ENCODE results near the gene STAB2. TPM values are rescaled to one million over a fixed set of nuclear protein-coding genes. Genes with fewer than 3 reads are reported as not detected.
"Not testable (repeated sequence)": the region's sequence is repeated elsewhere in the genome, so short reads cannot be mapped to it uniquely, and the experiment has no call there.

Gene STAB2
- total RNA-seq, 1 donor from 2014 or later = 0.77 TPM

DNA sequence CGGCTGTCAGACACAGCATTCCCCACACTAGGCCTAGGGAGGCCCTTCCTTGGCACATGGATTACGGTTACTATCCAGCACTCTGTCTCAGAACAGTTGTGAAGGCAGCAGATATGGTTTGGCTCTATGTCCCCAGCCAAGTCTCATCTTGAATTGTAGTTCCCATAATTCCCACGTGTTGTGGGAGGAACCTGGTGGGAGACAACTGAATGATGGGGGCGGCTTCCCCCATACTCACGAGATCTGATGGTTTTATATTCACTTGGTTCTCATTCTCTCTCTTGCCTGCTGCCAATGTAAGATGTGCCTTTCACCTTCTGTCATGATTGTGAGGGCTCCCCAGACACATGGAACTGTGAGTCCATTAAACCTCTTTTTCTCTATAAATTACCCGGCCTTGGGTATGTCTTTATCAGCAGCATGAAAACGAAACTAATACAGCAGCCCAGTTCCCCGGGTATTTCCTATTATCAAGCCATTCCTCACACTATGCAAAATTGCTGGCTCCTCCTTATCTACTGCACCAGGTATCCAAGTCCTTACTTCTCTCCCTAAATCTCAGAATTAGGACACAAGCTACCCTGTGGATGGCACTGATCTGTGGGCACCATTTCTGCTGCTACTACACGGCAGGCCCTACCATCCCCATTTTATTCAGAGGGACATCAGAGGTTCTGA lies 220.6 kb downstream of the STAB2 start:
- no peak for DNase-seq (ENCODE audit: low read depth in 2 of 2)

DNA sequence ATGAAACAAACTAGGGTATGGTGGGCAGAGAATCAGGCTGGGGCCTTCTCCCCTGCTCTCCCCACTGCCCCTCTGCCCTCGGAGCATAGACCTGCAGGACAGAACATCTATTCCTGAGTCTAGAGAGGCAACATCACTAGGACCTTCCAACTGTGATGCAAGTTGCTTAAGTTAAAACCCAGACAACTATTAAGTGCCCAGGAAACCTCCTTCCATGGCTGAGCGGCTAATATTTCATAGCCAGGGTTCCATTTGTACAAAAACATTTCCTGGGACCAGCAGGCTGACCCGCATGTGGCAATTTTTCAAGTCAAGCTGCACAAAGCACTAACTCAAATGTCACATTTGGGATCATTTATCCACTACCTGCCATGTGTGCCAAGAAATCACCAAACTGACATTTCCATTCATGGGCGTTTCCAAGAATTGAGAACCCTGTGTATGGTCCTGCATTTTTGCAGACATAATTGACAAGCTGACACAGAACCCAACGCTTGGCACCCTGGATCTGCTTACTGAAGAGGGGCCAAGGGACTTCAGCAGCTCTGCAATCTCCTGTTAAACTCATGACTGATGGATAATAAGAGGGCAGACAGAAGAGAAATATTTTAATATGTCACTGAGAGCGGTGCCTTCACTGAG lies 221.3 kb downstream of the STAB2 start:
- DNase-seq (ENCODE audit: low read depth in 2 of 2) = no peak

DNA sequence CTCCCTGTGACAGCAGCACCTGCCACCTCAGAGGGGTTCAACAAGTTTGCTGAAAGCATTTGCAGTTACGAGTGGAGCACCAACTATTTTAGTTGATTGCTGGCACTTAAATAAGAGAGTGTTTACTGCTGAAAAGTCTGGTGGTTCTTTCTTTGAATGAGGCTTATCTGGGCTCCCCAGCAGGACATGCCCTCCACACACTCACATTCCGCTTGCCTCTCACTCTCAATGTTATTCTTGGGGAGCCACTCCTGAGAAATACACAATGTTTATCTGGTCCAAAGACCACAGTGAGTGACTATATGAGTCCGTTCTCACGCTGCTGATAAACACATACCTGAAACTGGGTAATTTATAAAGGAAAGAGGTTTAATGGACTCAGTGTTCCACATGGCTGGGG lies 222.1 kb downstream of the STAB2 start:
- DNase-seq (ENCODE audit: low read depth in 2 of 2) = no peak

DNA sequence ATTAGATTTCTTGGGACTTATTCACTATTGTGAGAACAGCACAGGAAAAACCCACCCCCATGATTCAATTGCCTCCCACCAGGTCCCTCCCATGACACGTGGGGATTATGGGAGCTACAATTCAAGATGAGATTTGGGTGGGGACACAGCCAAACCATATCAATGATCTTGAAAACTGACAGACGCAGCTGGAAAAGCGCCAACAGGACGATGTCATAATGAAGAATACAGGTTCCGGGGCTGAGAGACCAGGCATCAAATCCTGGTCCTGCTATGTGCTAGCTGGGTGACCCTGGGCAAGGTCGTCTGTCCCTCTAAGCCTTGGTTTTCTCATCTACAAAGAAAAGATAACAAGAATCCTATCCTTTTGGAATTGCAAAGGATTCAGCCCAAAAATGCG lies 222.6 kb downstream of the STAB2 start:
- not testable (repeated sequence) for DNase-seq (ENCODE audit: low read depth in 2 of 2)

DNA sequence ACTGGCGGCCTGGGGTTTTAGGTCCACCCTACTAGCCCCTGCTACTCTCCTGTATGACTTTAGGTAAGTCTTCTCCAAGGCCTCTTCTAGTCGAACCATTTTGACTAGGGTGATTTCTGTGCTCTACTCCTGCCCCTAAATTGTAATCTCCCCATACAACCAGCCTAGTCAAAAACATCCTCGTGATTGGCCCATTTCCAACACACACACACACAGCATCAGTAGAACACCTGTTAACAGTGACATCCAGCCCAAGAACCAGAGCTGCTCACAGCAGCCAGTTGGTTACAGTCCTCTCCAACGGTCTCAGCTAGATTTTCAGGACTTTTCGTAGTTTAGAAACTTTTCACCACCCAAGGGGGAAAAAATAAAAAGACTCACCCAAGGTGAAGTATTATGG lies 223.0 kb downstream of the STAB2 start:
- no peak for DNase-seq (ENCODE audit: low read depth in 2 of 2)

DNA sequence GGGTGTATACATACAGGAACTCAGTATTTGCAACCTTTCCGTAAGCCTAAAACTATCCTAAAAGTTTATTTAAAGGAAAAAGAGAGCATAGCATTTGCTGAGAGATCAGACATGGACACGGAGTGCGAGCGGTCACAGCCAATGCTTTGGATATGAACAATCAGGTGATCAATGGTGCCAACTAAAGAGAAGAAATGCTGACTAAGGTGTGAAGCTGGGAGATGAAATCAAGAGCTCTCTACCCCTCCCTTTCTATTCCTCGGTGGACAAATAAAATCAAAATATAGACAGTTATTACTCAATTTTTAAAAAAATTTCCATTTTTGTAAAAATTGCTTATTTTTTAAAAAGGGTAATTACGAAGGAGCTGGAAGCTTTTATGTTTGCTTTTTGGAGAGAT lies 224.7 kb downstream of the STAB2 start:
- no peak for DNase-seq (ENCODE audit: low read depth in 2 of 2)

DNA sequence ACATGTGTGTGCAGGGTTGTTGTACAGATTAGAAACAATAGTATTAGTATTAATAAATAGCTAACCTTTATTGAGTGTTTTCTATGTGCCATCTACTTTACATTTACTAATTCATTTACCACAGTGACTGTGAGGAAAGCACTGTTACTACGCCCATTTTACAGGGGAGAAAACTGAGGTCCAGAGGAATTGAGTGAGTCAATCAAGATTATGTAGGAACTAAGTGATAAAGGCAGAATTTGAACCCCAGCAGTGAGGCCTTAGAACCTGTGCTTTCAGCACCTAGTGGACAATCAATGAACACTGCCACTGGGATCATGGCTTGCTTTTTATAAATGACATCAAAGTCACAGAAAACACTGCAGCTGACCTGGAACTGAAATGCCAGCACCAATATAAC lies 225.7 kb downstream of the STAB2 start:
- DNase-seq (ENCODE audit: low read depth in 2 of 2) = no peak

DNA sequence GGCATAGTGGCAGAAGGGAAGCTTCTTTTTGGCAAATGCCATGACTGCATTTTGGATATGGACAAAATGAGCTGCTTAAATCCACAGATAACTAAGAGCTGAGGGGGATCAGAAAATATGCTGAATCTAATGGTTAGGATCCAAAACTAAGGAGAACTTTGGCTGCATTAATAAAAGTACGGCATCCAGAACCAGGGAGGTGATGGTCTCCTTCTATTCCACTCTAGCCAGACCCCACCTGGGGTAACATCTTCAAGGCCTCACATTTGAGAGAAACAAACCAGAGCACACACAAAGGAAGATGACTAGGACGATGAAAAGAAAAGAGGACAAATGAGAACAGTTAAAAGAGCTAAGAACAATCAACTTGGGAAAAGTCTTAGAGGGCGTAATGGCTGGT lies 226.4 kb downstream of the STAB2 start:
- no peak for DNase-seq (ENCODE audit: low read depth in 2 of 2)

DNA sequence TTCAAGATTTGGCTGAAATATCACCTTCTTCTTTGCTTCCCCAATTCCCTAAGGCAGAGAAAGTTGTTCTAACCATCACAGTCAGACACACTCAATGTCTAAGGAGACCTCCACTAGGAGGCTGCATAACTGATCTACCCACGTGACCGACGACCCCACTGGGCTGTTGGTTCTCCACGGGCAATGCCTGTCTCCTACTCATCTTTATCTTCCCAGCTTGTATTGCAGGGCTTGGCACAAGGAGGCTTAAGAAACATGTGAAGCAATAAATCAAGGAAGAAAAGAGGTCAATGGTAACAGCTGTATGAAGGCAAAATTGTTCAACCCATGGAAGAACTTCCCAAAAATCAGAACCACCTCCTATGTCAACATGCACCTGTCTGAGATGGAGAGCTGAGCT lies 226.9 kb downstream of the STAB2 start:
- no peak for DNase-seq (ENCODE audit: low read depth in 2 of 2)

DNA sequence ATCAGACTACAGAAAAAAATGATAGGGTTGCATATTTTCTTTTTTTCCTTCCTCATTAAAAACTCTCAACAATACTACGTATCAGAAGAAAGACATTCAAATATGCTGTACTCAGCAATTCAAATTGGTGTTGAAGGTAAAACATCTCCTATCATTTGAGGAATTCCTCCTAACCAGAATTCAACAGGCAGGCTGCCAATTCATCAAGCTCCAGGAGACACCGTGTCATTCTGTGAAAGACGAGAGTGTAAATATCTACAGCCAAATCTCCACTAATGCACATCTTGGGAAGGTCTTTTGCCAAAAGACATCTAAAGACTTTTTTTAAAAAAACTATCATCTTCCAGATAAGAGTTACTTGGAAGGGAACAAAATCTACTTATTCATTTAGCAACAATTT lies 227.4 kb downstream of the STAB2 start:
- DNase-seq (ENCODE audit: low read depth in 2 of 2) = no peak

Other genes with a start within 250 kb of the STAB2 start
- 0.13 TPM in 1 of 2 replicates, not detected in the other for gene C12orf42, start 91.3 kb upstream of the STAB2 start, total RNA-seq

Measured in dermis microvascular lymphatic vessel endothelial cell (primary cell).